GM18873 (cell line): Measurements from ENCODE around the gene GPC2.
"Not testable (repeated sequence)": the region's sequence is repeated elsewhere in the genome, so short reads cannot be mapped to it uniquely, and the experiment has no call there.

ENCODE experiments used
- ATAC-seq: cut with Tn5 transposase; IDR thresholded peaks from one replicate; pipeline ENCODE4 v1.9.1; 2021; ENCODE audit warnings: mild to moderate bottlenecking, moderate library complexity, moderate number of reproducible peaks; ENCODE audit not compliant: unreplicated experiment, low FRiP score

Gene GPC2

GRCh38 chr7:100208911-100209408 lies 31.8 kb upstream of the GPC2 start:
- ATAC-seq, result peak; percentile 67

GRCh38 chr7:100204454-100204853 lies 27.3 kb upstream of the GPC2 start:
- ATAC-seq, result no peak

GRCh38 chr7:100200693-100201092 lies 23.5 kb upstream of the GPC2 start:
- no peak for ATAC-seq

- ATAC-seq, result no peak
Observed at GRCh38 chr7:100198266-100198665, 21.1 kb upstream of the GPC2 start.

- ATAC-seq, result not testable (repeated sequence)
Observed at GRCh38 chr7:100195901-100196322, 18.7 kb upstream of the GPC2 start.

- ATAC-seq, result no peak
Observed at GRCh38 chr7:100195222-100195621, 18.0 kb upstream of the GPC2 start.

GRCh38 chr7:100192969-100193368 lies 15.8 kb upstream of the GPC2 start:
- no peak for ATAC-seq

- ATAC-seq, result not testable (repeated sequence)
Observed at GRCh38 chr7:100192281-100192862, 15.2 kb upstream of the GPC2 start.

GRCh38 chr7:100191775-100192174 lies 14.6 kb upstream of the GPC2 start:
- ATAC-seq, result no peak

GRCh38 chr7:100190048-100190711 lies 13.0 kb upstream of the GPC2 start:
- ATAC-seq, result no peak

GRCh38 chr7:100189061-100189460 lies 11.9 kb upstream of the GPC2 start:
- no peak for ATAC-seq

- ATAC-seq, result no peak
Observed at GRCh38 chr7:100185726-100186125, 8.5 kb upstream of the GPC2 start.

- ATAC-seq, result not testable (repeated sequence)
Observed at GRCh38 chr7:100183090-100183489, 5.9 kb upstream of the GPC2 start.

GRCh38 chr7:100182616-100183015 lies 5.4 kb upstream of the GPC2 start:
- ATAC-seq, result not testable (repeated sequence)

- not testable (repeated sequence) for ATAC-seq
Observed at GRCh38 chr7:100180084-100180483, 2.9 kb upstream of the GPC2 start.

GRCh38 chr7:100176096-100177044 lies 811 bp downstream of the GPC2 start:
- no peak for ATAC-seq

- ATAC-seq, result no peak
Observed at GRCh38 chr7:100175296-100175935, 1.8 kb downstream of the GPC2 start.

GRCh38 chr7:100174582-100174981 lies 2.6 kb downstream of the GPC2 start:
- no peak for ATAC-seq

- no peak for ATAC-seq
Observed at GRCh38 chr7:100173806-100174495, 3.2 kb downstream of the GPC2 start.

- ATAC-seq, result no peak
Observed at GRCh38 chr7:100171840-100172239, 5.3 kb downstream of the GPC2 start.
